HG02610 (cell line): ENCODE measurements around the gene RAP1A.
"Not testable (repeated sequence)": the region's sequence is repeated elsewhere in the genome, so short reads cannot be mapped to it uniquely, and the experiment has no call there.

ENCODE experiments used
- ATAC-seq: cut with Tn5 transposase; IDR thresholded peaks from one replicate; pipeline ENCODE4 v1.9.1; 2021; ENCODE audit warnings: mild to moderate bottlenecking, moderate library complexity; ENCODE audit not compliant: unreplicated experiment

The RAP1A gene

DNA sequence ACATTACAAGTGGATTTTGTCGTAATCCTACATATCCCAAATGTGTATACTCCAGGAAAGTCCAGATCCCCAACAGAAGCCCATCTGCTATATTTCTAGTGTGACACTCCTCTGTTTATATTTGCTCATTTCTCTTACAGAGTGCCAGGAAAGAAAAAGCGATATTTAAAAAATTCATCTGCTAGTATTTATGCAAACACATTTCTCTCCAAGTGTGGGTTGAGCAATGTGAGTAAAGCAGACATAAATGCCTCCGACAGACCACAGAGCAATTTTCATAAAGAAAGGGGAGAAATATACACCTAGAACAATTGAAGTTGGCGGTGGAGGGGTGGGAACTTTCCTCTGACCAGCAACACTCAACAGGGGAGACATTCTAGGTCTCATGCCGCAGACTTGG, 22.2 kb upstream of the RAP1A start:
- ATAC-seq: no peak

DNA sequence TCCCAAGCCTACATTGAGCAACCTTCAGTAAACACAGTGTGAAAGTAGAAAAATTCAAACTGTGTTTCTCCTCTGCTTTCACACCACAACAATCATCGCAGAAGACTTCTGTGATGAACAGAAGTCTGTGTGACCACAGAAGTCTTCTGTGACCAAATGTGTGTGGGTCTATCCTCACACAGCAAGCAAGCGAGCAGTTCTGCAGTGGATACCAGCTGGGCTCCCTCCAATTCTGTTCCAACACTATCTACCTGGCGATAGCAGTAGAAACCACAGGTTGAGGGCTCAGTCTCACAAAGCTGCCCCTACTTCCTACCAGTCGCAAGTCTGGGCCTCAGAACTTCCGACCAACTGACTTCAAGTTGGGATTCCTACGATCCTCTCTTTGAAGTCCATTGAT, 21.0 kb upstream of the RAP1A start:
- no peak for ATAC-seq

GRCh38 chr1:111599781-111600693, 19.6 kb upstream of the RAP1A start:
- peak; percentile 20 for ATAC-seq

GRCh38 chr1:111600886-111601386, 18.7 kb upstream of the RAP1A start:
- ATAC-seq: peak; percentile 73

- no peak for ATAC-seq
These were observed 17.3 kb upstream of the RAP1A start for GRCh38 chr1:111602302-111602701.

- ATAC-seq: peak; percentile 25
These were observed 16.6 kb upstream of the RAP1A start for GRCh38 chr1:111602974-111603373.

- ATAC-seq: no peak
These were observed 15.6 kb upstream of the RAP1A start for GRCh38 chr1:111603979-111604378.

DNA sequence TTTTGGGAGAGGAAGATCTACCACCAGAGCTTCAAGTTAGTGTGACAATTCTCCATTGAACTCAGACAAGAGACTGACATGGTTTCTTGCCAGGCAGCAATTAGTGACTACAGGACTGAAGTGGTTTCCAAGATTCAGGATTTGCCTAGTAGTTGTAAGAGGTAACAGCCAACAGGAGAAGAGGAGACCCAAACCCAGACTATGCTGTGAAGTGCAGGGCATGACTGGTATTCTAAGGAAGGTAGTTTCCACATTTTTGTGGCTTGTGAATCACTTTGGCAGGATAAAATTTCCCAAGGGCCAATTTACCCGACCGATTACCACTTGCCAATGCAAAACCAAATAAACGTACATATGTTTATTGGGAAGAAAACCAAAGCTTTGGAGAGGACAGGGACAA, 14.7 kb upstream of the RAP1A start:
- ATAC-seq: no peak

DNA sequence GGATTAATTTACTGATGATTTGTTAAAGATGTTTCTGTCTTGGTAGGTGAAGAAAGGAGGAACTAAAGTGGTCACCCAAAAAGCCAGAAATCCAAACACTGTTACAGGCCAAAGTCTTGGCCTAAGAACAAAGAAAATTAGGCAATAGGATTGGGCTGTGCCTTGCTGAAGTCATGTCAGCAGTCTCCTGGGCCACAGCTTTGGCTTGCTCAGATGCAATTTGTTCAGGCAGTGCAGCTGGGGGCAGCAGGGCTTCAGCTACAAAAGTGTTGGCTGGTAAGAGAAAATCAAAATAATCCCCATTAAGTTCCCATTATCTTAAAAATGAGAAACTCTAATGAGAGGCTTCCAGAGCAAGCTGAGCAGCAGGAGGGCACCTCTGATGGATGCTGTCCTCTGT, 14.0 kb upstream of the RAP1A start:
- ATAC-seq: no peak

GRCh38 chr1:111606457-111607215, 13.0 kb upstream of the RAP1A start:
- not testable (repeated sequence) for ATAC-seq

DNA sequence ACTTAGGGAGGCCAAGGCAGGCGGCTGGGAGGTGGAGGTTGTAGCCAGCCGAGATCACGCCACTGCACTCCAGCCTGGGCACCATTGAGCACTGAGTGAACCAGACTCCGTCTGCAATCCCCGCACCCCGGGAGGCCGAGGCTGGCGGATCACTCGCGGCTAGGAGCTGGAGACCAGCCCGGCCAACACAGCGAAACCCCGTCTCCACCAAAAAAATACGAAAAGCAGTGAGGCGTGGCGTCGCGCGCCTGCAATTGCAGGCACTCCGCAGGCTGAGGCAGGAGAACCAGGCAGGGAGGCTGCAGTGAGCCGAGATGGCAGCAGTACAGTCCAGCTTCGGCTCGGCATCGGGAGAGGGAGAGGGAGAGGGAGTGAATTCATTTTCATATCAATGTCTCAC, 11.1 kb upstream of the RAP1A start:
- ATAC-seq: not testable (repeated sequence)

DNA sequence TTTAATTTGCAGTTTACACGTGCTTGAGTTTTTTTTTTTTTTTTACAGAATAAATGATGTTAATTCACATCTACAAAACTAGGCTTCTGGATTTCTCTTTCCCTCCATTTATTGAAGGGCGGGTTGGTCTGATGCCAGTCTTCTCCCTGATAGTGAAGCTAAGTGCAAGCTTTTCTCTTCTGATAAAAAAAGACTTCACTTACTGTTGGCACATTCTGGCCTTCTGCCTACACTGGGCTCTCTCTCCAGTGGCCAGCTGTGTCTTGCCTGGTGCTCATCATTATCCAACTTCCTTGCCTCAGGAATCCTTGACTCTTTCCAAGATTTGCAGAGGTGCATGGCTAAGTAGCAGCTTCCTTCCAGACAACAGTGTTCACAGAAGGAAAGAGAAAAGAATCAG, 7.6 kb upstream of the RAP1A start:
- no peak for ATAC-seq

DNA sequence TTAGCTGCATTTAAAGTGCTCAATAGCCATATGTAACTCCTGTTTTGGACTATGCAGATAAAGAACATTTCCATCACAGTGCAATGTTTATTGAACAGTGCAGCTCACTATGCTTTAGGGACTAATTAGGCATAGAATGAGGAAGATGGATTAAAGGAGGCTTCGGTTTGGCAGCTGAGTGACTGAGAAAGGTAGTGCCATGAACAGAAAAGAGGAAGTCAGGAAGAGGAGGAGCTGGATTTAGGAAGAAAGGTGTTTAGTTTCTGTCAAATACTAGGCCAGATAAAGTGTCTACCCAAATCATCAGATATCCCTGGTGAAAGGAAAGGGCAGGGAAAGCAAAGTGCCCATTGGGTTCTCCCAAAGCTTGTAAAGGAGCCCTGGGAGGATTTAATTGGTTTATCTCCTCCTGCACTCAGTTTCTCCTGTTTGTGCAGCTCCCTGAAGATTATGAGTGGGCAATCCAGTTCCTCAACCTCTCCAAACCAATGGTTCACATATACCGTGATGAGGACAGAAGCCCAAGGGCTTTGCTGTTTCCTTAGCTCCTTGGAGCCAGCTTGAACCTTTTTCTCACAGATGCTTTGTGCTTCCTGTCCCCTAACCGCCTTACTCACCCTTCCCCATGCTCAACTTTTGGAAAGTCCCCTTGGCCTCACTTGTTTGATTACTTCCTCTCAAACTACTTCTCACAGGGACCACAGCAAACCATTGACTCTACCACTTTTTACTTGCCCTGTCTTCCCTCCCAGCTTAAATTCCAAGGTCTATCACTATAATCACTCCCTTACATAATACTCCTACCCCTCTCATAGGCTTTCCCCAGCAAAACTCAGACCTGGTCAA, 3.5 kb upstream of the RAP1A start:
- peak; percentile 62 for ATAC-seq

- ATAC-seq: no peak
These were observed 1.5 kb upstream of the RAP1A start for GRCh38 chr1:111618081-111618480.

- peak; percentile 2 for ATAC-seq
These were observed 491 bp upstream of the RAP1A start for GRCh38 chr1:111618961-111619634.

- no peak for ATAC-seq
These were observed 917 bp downstream of the RAP1A start for GRCh38 chr1:111620441-111620971.

- ATAC-seq: no peak
These were observed 1.5 kb downstream of the RAP1A start for GRCh38 chr1:111621050-111621449.

GRCh38 chr1:111622166-111622565, 2.6 kb downstream of the RAP1A start:
- no peak for ATAC-seq

DNA sequence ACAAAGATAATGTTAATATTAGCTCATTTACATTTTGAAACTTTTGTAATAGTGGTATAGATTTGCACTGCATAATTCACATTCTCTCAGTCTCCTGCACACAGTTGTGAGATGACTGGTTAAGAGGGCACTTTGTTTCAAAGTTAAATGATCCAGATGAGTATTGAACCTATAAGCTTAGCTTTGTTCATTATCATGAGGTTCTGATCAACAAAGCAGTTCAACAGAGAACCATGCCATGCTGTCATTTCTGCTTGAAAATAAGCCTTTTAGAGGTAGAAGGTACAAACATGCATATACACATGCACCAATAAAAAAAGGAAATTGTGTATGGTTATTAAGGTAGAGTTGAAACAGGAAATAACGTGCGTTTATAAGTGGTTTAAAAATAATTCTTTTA, 4.8 kb downstream of the RAP1A start:
- ATAC-seq: no peak

DNA sequence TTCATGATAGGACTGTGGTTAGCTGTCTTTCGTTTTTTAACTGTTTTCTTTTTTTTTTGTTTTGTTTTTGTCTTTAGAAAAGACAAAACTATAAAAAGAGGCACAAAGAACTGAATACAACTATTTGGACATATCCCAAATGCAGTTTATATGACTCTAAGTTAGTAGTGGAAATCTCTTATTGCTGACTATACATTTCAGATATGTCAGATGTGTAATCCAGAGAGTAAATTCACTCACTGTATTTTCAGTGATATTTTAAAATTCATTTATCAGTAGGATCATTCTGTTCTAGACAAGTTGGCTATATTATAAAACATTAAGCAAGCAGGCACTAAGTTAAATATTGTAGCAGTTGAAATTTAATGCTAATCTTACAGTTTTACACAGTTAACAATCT, 5.7 kb downstream of the RAP1A start:
- no peak for ATAC-seq
